T-helper 2 cell (primary cell): ENCODE measurements around the gene POU2F1.
A peak's percentile ranks its signal among the peaks of the same experiment; 100 is the strongest.
"Not testable (repeated sequence)": the region's sequence is repeated elsewhere in the genome, so short reads cannot be mapped to it uniquely, and the experiment has no call there.

ENCODE experiments used
- DNase-seq, 5 experiments: peaks; one replicate each; pipeline versions ENCODE4 v3.0.0 to v3.0.0-alpha.2; 2012 to 2022

POU2F1 gene

DNA sequence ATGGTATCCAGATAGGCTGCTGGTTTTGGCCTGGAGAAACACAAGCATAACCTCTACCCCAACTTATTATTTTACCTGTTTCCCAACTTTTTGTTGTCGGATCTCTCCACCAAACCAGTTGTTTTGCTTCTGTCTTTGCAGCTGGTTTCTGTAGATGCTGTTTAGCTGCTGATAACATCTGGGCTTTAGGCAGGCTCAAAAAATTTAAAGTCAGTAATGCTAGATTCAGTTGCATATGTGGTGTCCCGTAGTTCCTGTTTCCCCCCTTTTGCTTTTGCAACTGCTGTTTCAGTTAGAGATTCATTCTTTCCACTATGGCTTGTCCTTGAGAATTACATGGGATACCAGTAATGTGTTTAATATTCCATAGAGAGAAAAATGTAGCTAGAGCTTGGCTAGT lies 98.5 kb downstream of the POU2F1 start:
- DNase-seq: not testable (repeated sequence)

DNA sequence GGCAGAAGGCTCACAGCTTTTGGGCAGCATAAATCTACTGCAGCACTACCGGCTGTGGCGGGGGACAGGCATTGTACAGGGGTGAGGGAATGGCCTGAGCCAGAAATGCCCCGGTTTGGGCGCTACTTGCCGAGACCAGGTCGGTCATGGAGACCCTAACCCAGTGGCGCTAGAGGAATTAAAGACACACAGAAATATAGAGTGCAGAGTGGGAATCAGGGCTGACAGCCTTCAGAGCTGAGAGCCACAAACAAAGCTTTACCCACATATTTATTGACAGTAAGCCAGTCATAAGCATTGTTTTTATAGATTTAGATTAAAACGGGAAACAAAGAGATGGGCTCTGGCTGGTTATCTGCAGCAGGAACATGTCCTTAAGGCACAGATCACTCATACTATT lies 101.8 kb downstream of the POU2F1 start:
- no peak for DNase-seq

DNA sequence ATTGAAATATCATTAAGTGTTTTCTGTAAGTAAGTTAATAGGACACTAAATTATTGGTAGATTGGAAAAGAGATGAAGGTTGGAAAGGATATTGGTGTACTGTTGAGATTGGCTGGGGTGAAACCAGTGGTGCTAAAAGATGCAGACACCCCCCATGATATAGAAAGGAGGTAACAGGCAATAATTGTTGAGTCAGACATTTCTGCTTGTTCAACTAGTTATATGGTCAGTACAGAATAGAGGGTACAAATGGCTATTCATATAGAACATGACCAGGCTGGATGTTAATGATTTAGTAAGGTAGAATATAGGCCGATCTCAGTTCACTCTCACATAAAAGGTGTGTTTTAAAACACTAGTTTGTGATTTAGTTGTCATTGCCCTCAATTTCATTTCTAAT lies 104.5 kb downstream of the POU2F1 start:
- DNase-seq: no peak

DNA sequence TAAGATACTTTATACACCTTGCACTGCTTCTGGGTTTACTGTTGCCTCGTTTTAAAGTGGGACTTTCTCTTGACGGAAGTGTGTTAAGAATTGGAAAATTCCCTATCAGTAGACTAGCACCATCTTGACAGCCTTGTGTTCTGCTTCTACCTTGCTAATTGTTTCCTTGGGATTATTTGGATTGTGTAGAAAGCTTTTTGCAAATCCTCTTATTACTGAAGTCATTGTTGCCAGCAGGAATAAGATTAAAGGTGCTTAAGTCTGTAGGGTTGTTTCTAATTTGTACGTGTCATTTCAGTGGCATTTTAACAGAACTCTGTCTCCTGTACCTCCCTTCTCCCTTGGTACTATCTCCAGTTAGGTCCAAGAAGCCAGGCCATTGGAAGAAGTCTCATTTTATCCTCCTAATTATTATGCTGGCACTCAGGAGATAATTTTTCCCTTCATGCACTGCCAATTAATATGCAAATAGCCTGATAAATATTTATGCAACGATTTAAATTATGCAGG lies 107.7 kb downstream of the POU2F1 start:
- DNase-seq: no peak

DNA sequence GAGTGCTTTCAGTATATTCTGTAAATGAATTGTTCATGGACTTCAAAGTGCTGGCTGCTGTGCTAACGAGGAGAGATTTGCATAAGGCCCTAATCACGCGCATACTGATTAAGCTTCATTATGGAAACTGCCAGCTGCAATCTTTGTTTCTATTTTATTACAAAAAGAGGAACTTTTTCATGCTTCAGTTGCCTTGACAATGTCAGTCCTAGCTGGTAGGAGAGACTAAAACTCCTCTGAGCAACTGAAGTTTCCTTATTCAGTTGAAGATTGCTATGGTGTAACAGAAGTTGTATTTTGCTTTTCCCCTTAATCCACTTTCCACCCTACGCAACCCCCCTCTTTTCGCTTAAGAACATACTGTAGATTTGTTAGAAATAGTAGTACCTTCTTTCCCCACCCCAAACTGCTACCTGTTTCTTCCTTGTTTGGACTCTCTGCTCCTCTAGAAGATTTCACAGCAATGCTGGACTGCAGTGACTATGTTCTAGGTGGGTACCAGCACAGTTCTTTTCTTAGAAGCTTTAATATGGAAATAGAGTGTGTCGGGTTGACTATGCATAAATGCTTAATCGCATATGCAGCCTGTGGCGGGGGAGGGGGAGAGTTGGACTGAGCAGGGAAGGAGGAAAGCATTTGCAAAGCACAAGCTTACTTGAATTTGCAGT lies 108.3 kb downstream of the POU2F1 start:
- DNase-seq: no peak

DNA sequence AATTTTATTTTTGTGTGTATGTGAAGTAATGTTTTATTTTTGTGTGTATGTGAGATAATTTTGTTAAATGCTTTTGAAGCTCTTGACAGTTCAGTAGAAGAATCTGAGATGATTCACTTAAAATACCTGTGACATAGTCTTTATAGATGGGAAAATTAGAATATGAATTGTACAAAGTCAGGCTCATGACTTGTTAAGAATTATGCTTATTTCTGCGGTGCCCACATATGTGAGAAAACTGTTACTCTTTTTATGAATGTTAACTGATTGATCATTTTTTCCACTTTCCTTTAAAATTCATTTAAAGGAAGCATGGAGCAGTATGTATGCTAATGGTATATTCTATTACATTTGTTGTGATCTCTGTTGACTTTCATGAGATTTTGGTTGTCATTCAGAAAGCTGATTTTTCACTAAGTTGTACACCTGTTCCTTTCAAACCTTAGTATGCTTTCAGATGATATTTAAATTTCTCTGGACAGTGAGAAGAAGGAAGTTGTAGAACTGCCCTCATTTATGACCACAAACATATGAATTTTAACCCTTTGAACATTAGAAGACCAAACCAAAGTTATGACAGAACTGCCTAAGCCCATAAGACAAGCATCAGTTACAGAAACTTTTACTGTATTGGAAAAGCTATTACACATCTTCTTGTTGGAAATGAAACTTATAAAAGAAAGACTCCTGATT lies 110.1 kb downstream of the POU2F1 start:
- no peak for DNase-seq

DNA sequence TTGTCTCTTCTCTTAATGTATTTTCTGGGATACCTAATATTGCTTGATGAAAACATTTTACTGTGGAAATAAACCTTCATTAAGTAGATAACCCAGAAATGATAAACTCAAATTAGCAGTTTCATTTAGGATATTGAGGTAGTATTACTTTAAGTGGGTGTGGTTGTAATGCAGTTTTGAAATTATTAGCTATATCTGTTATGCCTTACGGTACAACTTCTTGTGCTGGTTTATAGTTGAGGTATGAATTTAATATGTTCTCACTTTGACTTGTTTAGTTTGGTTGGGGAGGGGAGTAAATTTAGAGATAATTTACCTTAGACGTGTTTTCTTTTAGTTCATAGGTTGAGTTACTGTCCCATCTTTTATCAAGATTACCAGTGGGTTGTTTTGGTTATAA lies 111.0 kb downstream of the POU2F1 start:
- DNase-seq: no peak

DNA sequence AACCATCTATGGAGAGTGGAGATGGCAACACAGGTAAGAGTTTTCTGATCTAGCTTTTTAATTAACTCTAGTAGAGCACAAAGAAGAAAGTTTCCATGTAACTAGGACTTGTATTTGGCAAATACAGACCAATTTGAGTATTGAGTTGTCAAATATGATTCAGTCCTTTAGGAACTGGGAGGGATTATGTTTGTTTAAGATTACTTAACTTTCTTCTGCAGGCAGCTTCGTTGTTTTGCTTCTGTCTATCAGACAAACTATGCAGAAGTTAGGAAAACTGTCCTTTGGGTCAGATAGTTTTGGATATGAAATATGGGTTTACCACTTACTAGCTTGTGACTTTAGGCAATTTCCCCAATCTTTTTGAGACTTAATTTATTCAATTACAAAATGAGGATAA lies 111.8 kb downstream of the POU2F1 start:
- no peak for DNase-seq

DNA sequence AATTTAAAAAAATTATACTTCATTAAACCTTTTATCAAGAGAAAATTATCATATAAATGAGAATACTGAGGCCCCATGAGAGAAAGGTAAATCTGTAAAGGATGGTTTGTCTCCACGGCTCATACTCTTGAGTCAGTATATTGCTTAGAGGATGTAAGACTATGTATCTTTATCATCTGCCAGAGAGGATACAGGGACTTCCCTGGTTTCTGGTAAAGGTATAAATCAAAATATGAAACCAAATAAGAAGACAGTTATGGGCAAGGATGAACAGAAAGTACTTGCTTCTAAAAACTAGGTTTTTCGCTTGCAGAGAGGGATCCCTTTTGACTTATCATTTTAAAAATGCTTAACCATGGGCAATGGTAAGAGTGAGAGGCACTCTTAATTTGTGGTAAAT lies 112.4 kb downstream of the POU2F1 start:
- DNase-seq: peak in 1 of 5 experiments; percentile 22

DNA sequence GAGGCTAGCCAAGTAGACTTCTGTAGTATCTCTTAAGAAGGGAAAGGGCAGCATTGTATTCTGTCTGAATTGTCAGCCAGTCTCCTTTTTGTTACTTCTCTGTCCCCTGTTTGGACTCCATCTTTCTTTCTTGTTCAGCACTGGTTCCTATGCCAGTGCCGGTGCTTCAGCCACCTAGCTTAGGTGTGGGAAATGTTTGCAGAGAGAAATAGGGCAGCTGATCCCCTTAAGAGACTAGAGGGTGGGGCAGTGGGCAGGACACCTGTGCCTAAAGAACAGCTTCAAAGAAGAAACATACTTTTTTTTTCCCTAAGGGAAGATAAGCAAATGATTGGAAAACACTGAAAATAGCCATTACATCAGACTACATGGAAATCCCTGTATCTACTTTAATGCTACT lies 113.0 kb downstream of the POU2F1 start:
- no peak for DNase-seq

DNA sequence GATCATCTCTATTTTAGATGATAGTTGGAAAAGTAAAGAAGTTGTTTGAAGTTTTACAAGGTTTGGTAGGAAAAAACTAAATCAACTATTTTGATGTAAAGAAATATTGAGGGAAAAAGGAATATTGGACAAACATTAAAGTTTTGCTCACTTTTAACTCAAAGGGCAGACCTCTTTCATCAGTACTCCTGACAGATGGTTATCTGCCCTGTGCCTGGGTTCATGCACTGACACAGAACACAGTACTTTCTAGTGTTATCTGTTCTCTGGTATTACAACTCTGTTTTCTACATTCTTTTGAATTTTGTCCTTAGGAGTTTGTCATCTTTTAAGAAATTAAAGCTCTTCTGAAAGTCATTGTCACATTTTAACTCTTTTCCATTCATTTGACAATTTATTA lies 118.7 kb downstream of the POU2F1 start:
- no peak for DNase-seq

DNA sequence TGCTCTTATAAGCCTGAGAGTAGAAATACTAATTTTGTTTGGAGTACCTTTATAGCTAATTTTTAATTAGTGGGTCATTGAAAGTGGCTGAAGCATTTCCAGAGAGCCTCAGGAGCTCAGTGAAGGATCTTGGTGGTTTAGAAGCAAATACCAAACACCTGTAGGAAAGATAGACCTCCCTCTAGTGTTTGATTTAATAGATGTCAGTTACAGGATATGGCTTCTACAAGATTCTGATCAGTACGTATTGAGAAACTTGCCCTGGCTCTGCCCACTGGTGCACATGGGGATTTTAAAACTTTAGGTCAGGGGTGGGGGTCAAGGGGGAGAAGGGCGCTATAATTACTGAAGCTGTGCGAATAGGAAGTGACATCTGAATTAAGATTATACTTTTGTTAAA lies 122.2 kb downstream of the POU2F1 start:
- peak in 1 of 5 experiments; percentile 14 for DNase-seq

DNA sequence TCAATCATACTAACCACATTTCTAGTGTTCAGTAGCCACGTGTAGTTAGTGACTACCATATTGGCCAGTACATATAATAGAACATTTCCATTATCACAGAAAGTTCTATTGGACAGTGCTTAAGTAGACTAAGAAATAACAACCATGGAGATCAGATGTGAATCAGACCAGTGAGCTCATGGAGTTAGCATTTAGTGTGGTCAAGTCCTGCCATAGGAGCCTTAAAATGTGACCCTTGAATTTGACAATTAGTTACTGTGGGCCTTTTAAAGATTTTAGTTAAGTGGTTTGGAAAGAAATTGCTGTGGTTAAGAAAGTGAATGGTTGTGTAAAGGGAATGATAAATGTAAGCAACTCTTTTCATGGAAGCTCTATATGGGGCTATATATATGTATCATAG lies 123.4 kb downstream of the POU2F1 start:
- DNase-seq: no peak

DNA sequence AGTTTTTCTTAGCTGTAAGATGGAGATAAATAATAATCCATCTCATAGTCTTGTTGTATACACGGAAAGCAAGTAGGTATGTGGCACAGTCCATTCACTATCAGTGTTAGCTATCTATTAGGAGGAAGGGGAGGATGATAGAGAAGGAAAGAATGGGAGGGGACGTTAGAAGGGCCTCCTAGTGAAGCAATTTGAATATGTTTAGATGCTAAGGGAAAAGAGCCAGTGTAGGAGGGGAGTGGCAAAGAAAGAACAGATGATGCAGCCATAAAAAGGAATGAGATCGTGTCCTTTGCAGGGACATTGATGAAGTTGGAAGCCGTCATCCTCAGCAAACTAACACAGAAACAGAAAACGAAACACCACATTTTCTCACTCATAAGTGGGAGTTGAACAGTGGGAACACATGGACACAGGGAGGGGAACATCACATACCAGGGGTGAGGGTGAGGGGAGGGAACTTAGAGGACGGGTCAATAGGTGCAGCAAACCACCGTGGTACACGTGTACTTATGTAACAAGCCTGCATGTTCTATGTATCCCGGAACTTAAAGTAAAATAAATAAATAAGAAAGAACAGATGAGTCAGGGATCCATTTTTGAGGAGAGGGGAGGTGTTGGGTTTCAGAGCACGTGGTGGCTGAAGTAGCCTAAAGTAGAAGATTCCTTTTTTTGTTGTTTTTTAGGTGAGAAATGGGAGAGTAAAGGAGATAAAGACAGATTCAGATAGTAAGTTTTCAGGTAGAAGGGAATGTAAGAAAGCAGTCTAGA lies 124.1 kb downstream of the POU2F1 start:
- DNase-seq: no peak

DNA sequence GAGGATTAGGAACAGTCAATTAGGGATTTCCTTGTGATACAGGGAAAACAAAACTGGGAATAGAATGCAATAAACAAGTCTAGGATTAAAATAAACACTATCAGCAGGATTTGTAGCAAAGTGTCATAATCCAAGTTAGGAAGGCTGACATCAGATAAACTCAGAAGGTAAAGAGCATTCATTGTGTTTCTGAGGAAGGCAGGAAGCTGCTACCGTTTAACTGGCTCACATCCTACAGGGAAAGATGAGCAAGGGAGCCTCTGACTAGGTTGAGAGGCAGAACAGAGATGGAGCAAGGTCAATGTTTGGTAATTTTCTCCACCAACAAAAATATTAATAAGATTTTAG lies 124.7 kb downstream of the POU2F1 start:
- no peak for DNase-seq

DNA sequence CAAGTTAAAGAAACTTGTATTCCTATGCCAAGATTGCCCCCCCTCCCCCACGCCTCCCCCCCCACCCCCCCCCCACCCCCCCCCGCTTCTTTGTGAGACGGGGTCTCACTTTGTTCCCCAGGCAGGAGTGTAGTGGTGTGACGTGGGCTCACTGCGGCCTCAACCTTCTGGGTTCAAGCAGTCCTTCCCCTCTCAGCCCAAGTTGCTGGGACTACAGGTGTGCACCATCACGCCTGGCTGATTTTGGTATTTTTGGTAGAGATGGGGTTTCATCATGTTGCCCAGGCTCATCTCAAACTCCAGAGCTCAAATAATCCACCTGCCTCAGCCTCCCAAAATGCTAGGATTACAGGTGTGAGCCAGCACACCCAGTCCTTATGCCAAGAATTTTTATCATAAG lies 136.6 kb downstream of the POU2F1 start:
- no peak for DNase-seq

DNA sequence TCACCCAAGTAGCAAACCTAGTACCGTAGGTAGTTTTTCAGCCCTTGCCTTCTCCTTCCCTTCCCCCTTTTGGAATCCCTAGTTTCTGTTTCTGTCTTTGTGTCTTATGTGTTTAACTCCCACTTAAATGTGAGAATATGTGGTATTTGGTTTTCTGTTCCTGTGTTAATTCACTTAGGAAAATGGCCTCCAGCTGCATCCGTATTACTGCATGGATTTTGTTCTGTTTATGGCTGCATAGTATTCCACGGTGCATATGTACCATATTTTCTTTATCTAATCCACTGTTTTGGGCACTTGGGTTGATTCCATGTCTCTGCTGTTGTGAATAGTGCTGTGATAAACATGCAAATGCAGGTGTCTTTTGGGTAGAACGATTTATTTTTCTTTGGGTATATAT lies 138.6 kb downstream of the POU2F1 start:
- DNase-seq: no peak

DNA sequence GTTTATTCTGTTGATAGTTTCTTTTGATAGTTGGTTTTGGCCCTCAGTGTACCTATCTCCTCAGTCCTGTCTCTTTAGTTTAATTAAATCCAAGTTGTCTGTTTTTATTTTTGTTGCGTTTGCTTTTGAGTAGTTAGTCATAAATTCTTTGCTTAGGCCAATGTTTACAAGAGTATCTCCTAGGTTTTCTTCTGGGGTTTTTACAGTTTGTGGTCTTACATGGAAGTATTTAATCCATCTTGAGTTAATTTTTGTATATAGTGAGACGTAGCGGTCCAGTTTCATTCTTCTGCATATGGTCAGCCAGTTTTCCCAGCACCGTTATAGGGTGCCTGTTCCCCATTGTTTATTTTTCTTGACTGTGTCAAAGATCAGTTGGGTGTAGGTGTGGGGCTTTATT lies 139.4 kb downstream of the POU2F1 start:
- no peak for DNase-seq

DNA sequence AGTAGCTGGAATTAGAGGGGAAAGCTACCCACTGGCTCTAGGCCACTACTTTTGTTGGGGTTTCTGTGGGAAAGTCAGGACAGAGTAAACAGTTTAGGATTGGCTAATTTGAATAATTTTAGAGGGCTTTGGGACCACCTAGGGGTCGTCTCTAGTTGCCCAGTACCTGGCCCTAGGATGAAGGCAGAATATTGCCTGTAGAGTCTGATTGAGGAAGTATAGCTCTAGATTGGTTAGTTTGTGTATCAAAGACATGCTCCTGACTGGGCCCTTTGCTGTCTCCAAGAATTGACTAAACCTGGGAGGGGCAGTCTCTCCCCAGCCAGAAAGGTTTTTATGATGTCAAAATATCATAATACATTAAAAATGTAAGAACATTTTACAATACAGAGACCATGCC lies 142.0 kb downstream of the POU2F1 start:
- DNase-seq: no peak

DNA sequence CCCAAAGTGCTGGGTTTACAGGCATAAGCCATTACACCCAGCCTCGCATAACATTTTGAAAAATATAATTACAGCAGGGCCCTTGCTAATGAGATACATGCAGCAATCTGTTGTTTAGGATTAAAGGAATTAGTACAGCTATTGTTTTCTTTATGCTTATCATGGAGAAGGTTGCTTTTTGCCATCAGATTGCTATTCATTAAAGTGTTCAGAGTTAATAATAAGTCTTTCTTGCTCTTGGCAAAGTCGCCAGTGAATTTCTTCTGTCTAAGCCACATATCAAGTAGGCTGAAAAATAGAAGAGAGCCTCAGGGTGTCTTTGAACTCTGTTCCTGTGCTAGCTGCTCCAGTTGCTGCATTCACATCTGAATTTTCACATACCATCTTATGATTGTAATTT lies 144.1 kb downstream of the POU2F1 start:
- no peak for DNase-seq

DNA sequence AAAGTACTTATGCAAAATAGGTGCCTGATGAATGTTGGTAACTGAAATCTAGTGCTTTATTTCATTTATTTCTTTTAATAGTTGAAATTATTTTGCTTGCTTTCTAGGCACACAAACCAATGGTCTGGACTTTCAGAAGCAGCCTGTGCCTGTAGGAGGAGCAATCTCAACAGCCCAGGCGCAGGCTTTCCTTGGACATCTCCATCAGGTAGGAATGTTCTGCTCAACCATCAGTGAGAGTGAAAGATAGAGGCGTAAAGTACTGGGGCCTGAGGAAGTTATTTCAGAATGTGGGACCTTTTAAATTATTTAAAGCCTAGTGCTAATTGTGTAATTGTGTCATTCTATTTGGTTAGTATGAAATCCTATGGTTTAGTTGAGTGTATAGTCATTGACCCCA lies 144.7 kb downstream of the POU2F1 start:
- DNase-seq: no peak

DNA sequence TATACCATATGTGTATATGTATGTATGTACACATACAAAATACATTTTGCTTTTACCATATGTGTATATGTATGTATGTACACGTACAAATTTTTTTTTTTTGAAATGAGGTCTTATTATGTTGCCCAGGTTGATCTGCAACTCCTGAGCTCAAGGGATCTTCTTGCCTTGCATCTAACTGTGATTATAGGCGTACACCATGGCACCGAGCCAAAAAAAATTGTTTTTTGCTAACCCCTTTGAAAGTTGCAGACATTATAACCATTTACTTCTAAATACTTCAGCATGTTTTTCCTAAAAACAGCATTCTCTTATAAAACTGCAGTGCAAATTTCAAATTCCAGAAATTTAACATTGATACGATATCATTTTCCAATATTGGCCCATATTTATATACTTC lies 147.0 kb downstream of the POU2F1 start:
- DNase-seq: no peak

DNA sequence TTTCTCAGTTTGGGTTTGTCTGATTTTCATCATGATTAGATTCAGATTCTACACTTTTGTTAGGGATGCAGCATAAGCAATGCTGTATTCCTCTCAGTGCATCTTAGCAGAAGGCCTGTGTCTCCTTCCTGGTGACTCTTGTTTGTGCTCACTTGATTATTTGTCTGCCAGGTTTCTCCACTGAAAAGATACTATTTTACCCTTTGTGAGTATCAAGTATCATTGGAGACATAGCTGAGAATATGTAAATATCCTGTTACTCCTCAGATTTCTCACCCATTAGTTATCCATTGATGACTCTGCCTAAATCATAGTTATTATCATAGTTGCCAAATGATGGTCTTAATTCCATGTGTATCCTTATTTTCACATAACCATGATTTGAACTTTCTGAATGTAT lies 148.5 kb downstream of the POU2F1 start:
- DNase-seq: no peak

DNA sequence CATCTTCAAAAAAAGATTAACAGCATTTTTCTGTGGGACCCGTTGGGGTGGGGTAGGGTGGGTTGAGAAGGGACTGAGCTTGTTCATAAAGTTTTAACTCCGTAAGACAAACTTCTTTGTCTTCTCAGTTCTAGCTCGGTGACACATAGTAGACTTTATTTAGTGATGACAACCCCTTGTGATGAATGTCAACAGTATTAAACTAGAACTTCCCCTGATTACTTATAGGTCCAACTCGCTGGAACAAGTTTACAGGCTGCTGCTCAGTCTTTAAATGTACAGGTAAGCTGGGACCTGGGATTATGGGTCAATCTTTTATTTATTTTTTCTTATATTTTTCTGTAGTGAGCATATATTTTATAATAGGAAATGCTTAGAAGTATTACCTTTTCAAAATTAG lies 149.2 kb downstream of the POU2F1 start:
- DNase-seq: no peak
